K562 (cell line): ENCODE measurements around the gene RUNX1. TPM values are rescaled to one million over a fixed set of nuclear protein-coding genes. Genes with fewer than 3 reads are reported as not detected.

Source experiments
- ATAC-seq: fragments of 200-7000 bp; cut with Tn5 transposase; 3 replicates; pipeline ENCODE4 v1.9.1; 2020; ENCODE audit warnings: moderate library complexity
- BruUV-seq: library from RNA; stranded (reverse); fragments of 400-500 nt; replicated peaks from 2 replicates; lab custom pipeline; 2021; lab: Mats Ljungman, UMichigan
- CTCF ChIA-PET: fragments of 300-600 bp; formaldehyde crosslinking; extraction: SDS; loops from one replicate; lab custom pipeline; 2021; ENCODE audit warnings: low intra/inter-chr PET ratio; lab: Yijun Ruan, JAX
- POLR2A ChIA-PET: fragments of 300-600, 350-650 bp; sonication (Branson Sonifier 250); formaldehyde crosslinking; extraction: SDS; loops from one replicate; lab custom pipeline; 2021; ENCODE audit warnings: antibody characterized with exemption, inconsistent platforms; lab: Yijun Ruan, JAX
- DNase-seq, 4 experiments: peaks; one replicate each; pipeline versions ENCODE4 v3.0.0 to v3.0.0-alpha.2; 2011 to 2018; ENCODE audit warnings: low spot score in 3 of 4, mixed read lengths in 3 of 4; ENCODE audit errors: extremely low read depth in 1 of 4
- FAIRE-seq: peaks from 2 replicates; lab custom pipeline; 2011; peaks lifted over from hg19 to GRCh38; lab: Jason Lieb, UNC
- H2AFZ ChIP-seq: 2 replicates; pipeline ENCODE4 v1.6.0; 2011; ENCODE audit warnings: low read depth, low read length, control low read depth, inconsistent platforms
- H3K27ac ChIP-seq: fragments of 200-600 bp; 3 replicates; pipeline ENCODE4 v1.8.0; 2011; ENCODE audit warnings: low read depth, mild to moderate bottlenecking, control low read depth, inconsistent platforms, low read length, moderate library complexity, mixed read lengths; ENCODE audit errors: extremely low read depth
- H3K27me3 ChIP-seq, 2 experiments: fragments of 300-600 bp in 1 of 2; 2 replicates in 1 of 2; 3 replicates in 1 of 2; pipeline versions ENCODE4 v1.6.0 to v1.8.0; 2011; ENCODE audit warnings: inconsistent platforms in 2 of 2, low read length in 2 of 2, mild to moderate bottlenecking in 1 of 2, mixed read lengths in 1 of 2, moderate library complexity in 1 of 2; ENCODE audit not compliant: control insufficient read depth in 2 of 2, insufficient read depth in 2 of 2
- H3K36me3 ChIP-seq: fragments of 300-600 bp; 3 replicates; pipeline ENCODE4 v1.8.0; 2011; ENCODE audit warnings: mild to moderate bottlenecking, low read length, inconsistent platforms; ENCODE audit not compliant: control insufficient read depth, insufficient read depth
- H3K4me1 ChIP-seq, 2 experiments: fragments of 200-600 bp in 1 of 2; replicated peaks in 1 of 2; 2 replicates in 1 of 2; 3 replicates in 1 of 2; pipeline versions ENCODE4 v1.5.1 to v1.8.0; 2011; ENCODE audit warnings: inconsistent platforms in 2 of 2, low read length in 2 of 2, mild to moderate bottlenecking in 1 of 2, mixed read lengths in 1 of 2, moderate library complexity in 1 of 2; ENCODE audit not compliant: control insufficient read depth in 2 of 2, insufficient read depth in 2 of 2
- H3K4me2 ChIP-seq: 2 replicates; pipeline ENCODE4 v1.6.1; 2011; ENCODE audit warnings: low read length, control low read depth, inconsistent platforms, mixed read lengths; ENCODE audit not compliant: insufficient read depth
- H3K4me3 ChIP-seq: fragments of 200-600 bp; sonication (generic), shearing (Covaris generic); 2 replicates; pipeline ENCODE4 v1.5.1; 2016; ENCODE audit warnings: control low read depth, inconsistent platforms
- H3K79me2 ChIP-seq: fragments of 200-600 bp; 3 replicates; pipeline ENCODE4 v1.8.0; 2011; ENCODE audit warnings: low read length, inconsistent platforms; ENCODE audit not compliant: control insufficient read depth, insufficient read depth
- H3K9ac ChIP-seq, 2 experiments: 2 replicates each; pipeline versions ENCODE4 v1.6.0 to v1.6.1; 2011; ENCODE audit warnings: low read depth in 2 of 2, low read length in 2 of 2, control low read depth in 1 of 2, inconsistent platforms in 1 of 2, mild to moderate bottlenecking in 1 of 2, mixed read lengths in 1 of 2; ENCODE audit not compliant: insufficient read depth in 1 of 2
- H3K9me1 ChIP-seq: one replicate; pipeline ENCODE4 v1.6.0; 2011; ENCODE audit warnings: inconsistent platforms, mild to moderate bottlenecking, low read length, moderate library complexity; ENCODE audit not compliant: control insufficient read depth, insufficient read depth
- H3K9me3 ChIP-seq: replicated peaks from 2 replicates; pipeline ENCODE4 v1.5.1; 2011; ENCODE audit warnings: low read depth, low read length, inconsistent platforms; ENCODE audit not compliant: control insufficient read depth, insufficient read depth
- H4K20me1 ChIP-seq: replicated peaks from 2 replicates; pipeline ENCODE4 v1.6.1; 2011; ENCODE audit warnings: low read length, inconsistent platforms, mixed read lengths; ENCODE audit not compliant: control insufficient read depth, insufficient read depth
- CREM ChIP-seq: IDR thresholded peaks from 2 replicates; pipeline ENCODE4 v1.6.1; 2014; ENCODE audit warnings: antibody characterized with exemption, low read depth
- DNMT1 ChIP-seq: fragments of 450-650 bp; IDR thresholded peaks from 2 replicates; pipeline ENCODE4 v1.6.1; 2016; ENCODE audit warnings: antibody characterized with exemption, mild to moderate bottlenecking
- ESRRA ChIP-seq: fragments of 450-650 bp; IDR thresholded peaks from 2 replicates; pipeline ENCODE4 v1.6.1; 2014; ENCODE audit warnings: low read depth, mild to moderate bottlenecking, moderate library complexity, borderline replicate concordance
- IRF2 ChIP-seq: sonication (generic); formaldehyde crosslinking; IDR thresholded peaks from 2 replicates; pipeline ENCODE4 v1.8.1; 2022; ENCODE audit warnings: mild to moderate bottlenecking, missing genetic modification reagents
- RBM34 ChIP-seq: fragments of 200-400 bp; formaldehyde crosslinking; IDR thresholded peaks from 2 replicates; pipeline ENCODE4 v1.6.1; 2018; ENCODE audit warnings: low read length, borderline replicate concordance; ENCODE audit not compliant: insufficient read depth
- ZNF140 ChIP-seq: fragments of 250-450 bp; sonication (Bioruptor Pico); IDR thresholded peaks from 2 replicates; pipeline ENCODE4 v1.8.0; 2021; ENCODE audit warnings: moderate library complexity, mild to moderate bottlenecking, inconsistent platforms
- ZNF23 ChIP-seq: fragments of 250-450 bp; sonication (Bioruptor Pico); IDR thresholded peaks from 2 replicates; pipeline ENCODE4 v1.4.0; 2020; ENCODE audit warnings: mild to moderate bottlenecking
- ZNF589 ChIP-seq: fragments of 200-800 bp; sonication (Bioruptor generic); IDR thresholded peaks from 2 replicates; pipeline ENCODE4 v1.6.1; 2016; ENCODE audit warnings: low read depth, missing genetic modification characterization, missing compliant biosample characterization
- ZNF75A ChIP-seq: fragments of 450-650 bp; formaldehyde crosslinking; IDR thresholded peaks from 2 replicates; pipeline ENCODE4 v1.4.0; 2020; ENCODE audit warnings: mild to moderate bottlenecking
- in situ Hi-C: fragments of 300-500 bp; cut with MboI; formaldehyde crosslinking; loops from 4 replicates; pipeline ENCODE4 v1.15.0; 2018; ENCODE audit warnings: inconsistent platforms, mixed read lengths
- intact Hi-C: fragments of 100-400 bp; cut with micrococcal nuclease; formaldehyde crosslinking; loops from 2 replicates; pipeline ENCODE4 v1.14.2; 2022
- polyA plus RNA-seq, 8 experiments: library from polyadenylated mRNA; depleted of rRNA in 4 of 8; stranded (reverse) in 5 of 8; unstranded in 3 of 8; fragments of >200 nt; fragmentation: Nextera tagmentation in 2 of 8; fragmentation: Illumina TruSeq in 1 of 8; extraction: Ambion mirVana in 2 of 8; extraction: Trizol in 1 of 8; gene quantifications; 2 replicates each; pipeline versions ENCODE4 v1.2.1 to v1.2.3, GENCODE V29; 2011 to 2014; ENCODE audit warnings: inconsistent platforms in 1 of 8, missing spikeins in 1 of 8
- total RNA-seq, 7 experiments: library from RNA; depleted of rRNA in 6 of 7; stranded (reverse); fragments of >200 nt in 6 of 7; fragmentation: Illumina TruSeq in 2 of 7; extraction: Trizol in 2 of 7; gene quantifications; 2 replicates each; pipeline versions ENCODE4 v1.2.1 to v1.2.3, GENCODE V29; 2011 to 2021; ENCODE audit warnings: low replicate concordance in 1 of 7
- TF ChIP-seq, protein P1 (sequence below): sonication (generic); formaldehyde crosslinking; IDR thresholded peaks from 2 replicates; pipeline ENCODE4 v1.8.0; 2022; ENCODE audit warnings: mild to moderate bottlenecking, missing genetic modification reagents
- TF ChIP-seq, protein P2 (sequence below): sonication (generic); formaldehyde crosslinking; IDR thresholded peaks from 2 replicates; pipeline ENCODE4 v1.8.1; 2022; ENCODE audit warnings: missing genetic modification reagents
- TF ChIP-seq, protein P3 (sequence below): fragments of 450-650 bp; formaldehyde crosslinking; IDR thresholded peaks from 2 replicates; pipeline ENCODE4 v1.4.0; 2020; ENCODE audit warnings: mild to moderate bottlenecking, mixed read lengths
- TF ChIP-seq, protein P4 (sequence below): sonication (generic); formaldehyde crosslinking; IDR thresholded peaks from 2 replicates; pipeline ENCODE4 v1.9.0; 2022; ENCODE audit warnings: mild to moderate bottlenecking, missing genetic modification reagents
- TF ChIP-seq, protein P5 (sequence below): sonication (generic); formaldehyde crosslinking; IDR thresholded peaks from 2 replicates; pipeline ENCODE4 v1.8.1; 2023; ENCODE audit warnings: mild to moderate bottlenecking, missing genetic modification reagents

RUNX1 gene
- total and polyA plus RNA-seq, 9 of the 15 experiments (the other 6 are each of a cell fraction or from before 2014, with no cell fraction given): 2.2 to 68.6 (median 17.8) TPM

DNA sequence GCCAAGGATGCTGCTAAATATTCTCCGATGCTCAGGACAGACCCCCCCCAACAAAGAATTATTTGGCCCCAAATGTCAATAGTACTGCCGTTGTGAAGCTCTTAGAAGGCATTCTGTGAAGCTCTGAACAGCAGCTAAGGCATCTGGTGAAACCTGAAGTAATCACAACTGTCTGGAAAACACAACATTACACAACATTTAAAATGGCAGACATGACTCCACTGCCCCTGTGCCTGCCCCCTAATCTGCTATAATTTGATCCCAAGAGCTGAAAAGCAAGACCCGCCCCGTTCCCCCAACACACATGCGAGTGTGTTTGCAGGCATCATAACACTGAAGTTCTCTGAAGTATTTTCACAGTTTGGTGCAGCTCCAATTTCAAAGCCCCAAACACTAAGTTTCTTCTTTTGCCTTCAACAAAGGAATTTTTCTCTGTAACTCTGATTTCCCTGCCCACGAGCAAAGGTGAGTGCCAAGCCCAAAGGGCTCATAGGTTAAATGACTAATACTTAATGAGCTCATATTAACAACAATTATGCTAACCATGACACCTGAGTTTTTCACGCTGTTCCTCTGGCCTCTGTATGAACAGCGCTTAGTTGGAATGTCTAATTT, 251.1 kb downstream of the RUNX1 start (continued):
- TF ChIP-seq ZNF589: no peak
- TF ChIP-seq, protein P1, sequence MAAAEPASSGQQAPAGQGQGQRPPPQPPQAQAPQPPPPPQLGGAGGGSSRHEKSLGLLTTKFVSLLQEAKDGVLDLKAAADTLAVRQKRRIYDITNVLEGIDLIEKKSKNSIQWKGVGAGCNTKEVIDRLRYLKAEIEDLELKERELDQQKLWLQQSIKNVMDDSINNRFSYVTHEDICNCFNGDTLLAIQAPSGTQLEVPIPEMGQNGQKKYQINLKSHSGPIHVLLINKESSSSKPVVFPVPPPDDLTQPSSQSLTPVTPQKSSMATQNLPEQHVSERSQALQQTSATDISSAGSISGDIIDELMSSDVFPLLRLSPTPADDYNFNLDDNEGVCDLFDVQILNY (CRISPR knock-in tag): no peak
- TF ChIP-seq, all 486 proteins: peak for 0

DNA sequence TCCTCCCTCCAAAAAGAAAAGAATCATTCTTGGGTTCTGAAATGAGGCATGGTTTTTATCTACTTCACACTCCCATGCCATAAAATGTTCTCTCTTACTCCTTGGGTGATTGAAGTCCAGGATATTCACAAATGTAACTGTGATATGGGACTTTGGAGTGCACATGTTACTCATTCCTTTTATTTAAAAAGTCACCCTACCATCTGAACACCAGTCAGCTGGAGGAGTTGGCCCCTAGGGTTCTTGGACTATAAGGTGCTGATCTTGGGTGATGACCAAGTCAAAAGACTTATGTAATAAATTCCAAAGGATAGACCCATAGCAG, 251.9 kb downstream of the RUNX1 start:
- in situ Hi-C loops (no loop called here), intact Hi-C loops (no loop called here)
- ChIA-PET CTCF (no interaction called here), POLR2A (interaction anchor here (0.5 to 2.5 kb wide), 5 partner anchors 10 to 1053 kb away, joined by 3 to 7 read pairs (median 3); no protein-coding TSS in a partner anchor)
- ATAC-seq (no peak), FAIRE-seq (no peak), DNase-seq (no peak)
- peaks cover 91% of the 10 kb centered on the region for H3K36me3 ChIP-seq
- no peaks in the 10 kb centered on the region for H3K9me1 ChIP-seq
- BruUV-seq: no TSS peak
- H3K4me3 ChIP-seq: no peak overlapping the region
- no peak overlapping the region for H3K4me2 ChIP-seq
- H4K20me1 ChIP-seq: no peaks in the 10 kb centered on the region
- H3K27me3 ChIP-seq: no peaks in the 10 kb centered on the region
- H3K27ac ChIP-seq: no peak overlapping the region
- H3K4me1 ChIP-seq: no peaks in the 10 kb centered on the region
- no peaks in the 10 kb centered on the region for H3K79me2 ChIP-seq
- H2AFZ ChIP-seq: no peak overlapping the region
- H3K9ac ChIP-seq: no peak overlapping the region
- no peaks in the 10 kb centered on the region for H3K9me3 ChIP-seq
- TF ChIP-seq CREM (no peak), DNMT1 (no peak), ZNF23 (CRISPR knock-in tag) (no peak), ZNF75A (no peak), IRF2 (CRISPR knock-in tag) (no peak), ZNF140 (no peak), ESRRA (no peak), RBM34 (no peak)
- TF ChIP-seq, protein P2, sequence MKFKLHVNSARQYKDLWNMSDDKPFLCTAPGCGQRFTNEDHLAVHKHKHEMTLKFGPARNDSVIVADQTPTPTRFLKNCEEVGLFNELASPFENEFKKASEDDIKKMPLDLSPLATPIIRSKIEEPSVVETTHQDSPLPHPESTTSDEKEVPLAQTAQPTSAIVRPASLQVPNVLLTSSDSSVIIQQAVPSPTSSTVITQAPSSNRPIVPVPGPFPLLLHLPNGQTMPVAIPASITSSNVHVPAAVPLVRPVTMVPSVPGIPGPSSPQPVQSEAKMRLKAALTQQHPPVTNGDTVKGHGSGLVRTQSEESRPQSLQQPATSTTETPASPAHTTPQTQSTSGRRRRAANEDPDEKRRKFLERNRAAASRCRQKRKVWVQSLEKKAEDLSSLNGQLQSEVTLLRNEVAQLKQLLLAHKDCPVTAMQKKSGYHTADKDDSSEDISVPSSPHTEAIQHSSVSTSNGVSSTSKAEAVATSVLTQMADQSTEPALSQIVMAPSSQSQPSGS (CRISPR knock-in tag): no peak
- TF ChIP-seq, protein P3, sequence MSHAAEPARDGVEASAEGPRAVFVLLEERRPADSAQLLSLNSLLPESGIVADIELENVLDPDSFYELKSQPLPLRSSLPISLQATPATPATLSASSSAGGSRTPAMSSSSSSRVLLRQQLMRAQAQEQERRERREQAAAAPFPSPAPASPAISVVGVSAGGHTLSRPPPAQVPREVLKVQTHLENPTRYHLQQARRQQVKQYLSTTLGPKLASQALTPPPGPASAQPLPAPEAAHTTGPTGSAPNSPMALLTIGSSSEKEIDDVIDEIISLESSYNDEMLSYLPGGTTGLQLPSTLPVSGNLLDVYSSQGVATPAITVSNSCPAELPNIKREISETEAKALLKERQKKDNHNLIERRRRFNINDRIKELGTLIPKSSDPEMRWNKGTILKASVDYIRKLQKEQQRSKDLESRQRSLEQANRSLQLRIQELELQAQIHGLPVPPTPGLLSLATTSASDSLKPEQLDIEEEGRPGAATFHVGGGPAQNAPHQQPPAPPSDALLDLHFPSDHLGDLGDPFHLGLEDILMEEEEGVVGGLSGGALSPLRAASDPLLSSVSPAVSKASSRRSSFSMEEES (CRISPR knock-in tag): no peak
- TF ChIP-seq, protein P4, sequence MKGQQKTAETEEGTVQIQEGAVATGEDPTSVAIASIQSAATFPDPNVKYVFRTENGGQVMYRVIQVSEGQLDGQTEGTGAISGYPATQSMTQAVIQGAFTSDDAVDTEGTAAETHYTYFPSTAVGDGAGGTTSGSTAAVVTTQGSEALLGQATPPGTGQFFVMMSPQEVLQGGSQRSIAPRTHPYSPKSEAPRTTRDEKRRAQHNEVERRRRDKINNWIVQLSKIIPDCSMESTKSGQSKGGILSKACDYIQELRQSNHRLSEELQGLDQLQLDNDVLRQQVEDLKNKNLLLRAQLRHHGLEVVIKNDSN: no peak
- TF ChIP-seq, protein P5, sequence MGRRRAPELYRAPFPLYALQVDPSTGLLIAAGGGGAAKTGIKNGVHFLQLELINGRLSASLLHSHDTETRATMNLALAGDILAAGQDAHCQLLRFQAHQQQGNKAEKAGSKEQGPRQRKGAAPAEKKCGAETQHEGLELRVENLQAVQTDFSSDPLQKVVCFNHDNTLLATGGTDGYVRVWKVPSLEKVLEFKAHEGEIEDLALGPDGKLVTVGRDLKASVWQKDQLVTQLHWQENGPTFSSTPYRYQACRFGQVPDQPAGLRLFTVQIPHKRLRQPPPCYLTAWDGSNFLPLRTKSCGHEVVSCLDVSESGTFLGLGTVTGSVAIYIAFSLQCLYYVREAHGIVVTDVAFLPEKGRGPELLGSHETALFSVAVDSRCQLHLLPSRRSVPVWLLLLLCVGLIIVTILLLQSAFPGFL (CRISPR knock-in tag): no peak
